H9 (cell line): ENCODE data around the gene SAFB. TPM values are rescaled to one million over a fixed set of nuclear protein-coding genes. Genes with fewer than 3 reads are reported as not detected.

ENCODE experiments used
- DNase-seq: peaks from one replicate; pipeline ENCODE4 v3.0.0-alpha.2; 2017
- H2AFZ ChIP-seq: one replicate; pipeline ENCODE4 v1.6.1; 2013; ENCODE audit warnings: mild to moderate bottlenecking, low read length, control low read depth, moderate library complexity
- H2AK5ac ChIP-seq: 2 replicates; pipeline ENCODE4 v1.6.1; 2013; ENCODE audit warnings: low read length, control low read depth, mixed read lengths; ENCODE audit not compliant: insufficient read length
- H2BK120ac ChIP-seq: one replicate; pipeline ENCODE4 v1.6.1; 2013; ENCODE audit warnings: low read depth, mild to moderate bottlenecking, low read length, control low read depth, inconsistent platforms; ENCODE audit not compliant: poor library complexity, severe bottlenecking
- H2BK12ac ChIP-seq: 2 replicates; pipeline ENCODE4 v1.6.1; 2013; ENCODE audit warnings: low read length, control low read depth, mixed read lengths, low read depth; ENCODE audit not compliant: insufficient read length
- H2BK15ac ChIP-seq: 2 replicates; pipeline ENCODE4 v1.6.1; 2013; ENCODE audit warnings: low read depth, low read length, control low read depth
- H2BK20ac ChIP-seq: one replicate; pipeline ENCODE4 v1.6.1; 2013; ENCODE audit warnings: low read depth, mild to moderate bottlenecking, low read length, control low read depth, inconsistent platforms; ENCODE audit not compliant: poor library complexity, severe bottlenecking
- H2BK5ac ChIP-seq: 2 replicates; pipeline ENCODE4 v1.6.1; 2013; ENCODE audit warnings: low read length, control low read depth, mixed read lengths; ENCODE audit not compliant: insufficient read length
- H3K14ac ChIP-seq: 2 replicates; pipeline ENCODE4 v1.6.1; 2013; ENCODE audit warnings: low read length, control low read depth; ENCODE audit not compliant: insufficient read depth
- H3K18ac ChIP-seq: 2 replicates; pipeline ENCODE4 v1.6.1; 2013; ENCODE audit warnings: low read depth, mild to moderate bottlenecking, mixed read lengths, low read length, control low read depth; ENCODE audit not compliant: insufficient read length
- H3K23ac ChIP-seq: 2 replicates; pipeline ENCODE4 v1.6.1; 2013; ENCODE audit warnings: low read length, control low read depth, mixed read lengths, low read depth; ENCODE audit not compliant: insufficient read length
- H3K23me2 ChIP-seq: 2 replicates; pipeline ENCODE4 v1.6.1; 2013; ENCODE audit warnings: low read depth, mild to moderate bottlenecking, mixed read lengths, low read length, control low read depth; ENCODE audit not compliant: insufficient read length, poor library complexity, severe bottlenecking
- H3K27ac ChIP-seq: 2 replicates; pipeline ENCODE4 v1.5.1; 2013; ENCODE audit warnings: low read length, control low read depth, mixed read lengths, low read depth; ENCODE audit not compliant: insufficient read length
- H3K27me3 ChIP-seq: 2 replicates; pipeline ENCODE4 v1.6.1; 2013; ENCODE audit warnings: low read length, control low read depth, inconsistent platforms; ENCODE audit not compliant: insufficient read depth
- H3K4ac ChIP-seq: 2 replicates; pipeline ENCODE4 v1.6.1; 2013; ENCODE audit warnings: low read depth, mild to moderate bottlenecking, control low read depth, inconsistent platforms, low read length, moderate library complexity
- H3K4me1 ChIP-seq: 2 replicates; pipeline ENCODE4 v1.6.1; 2013; ENCODE audit warnings: low read length, control low read depth, inconsistent platforms; ENCODE audit not compliant: insufficient read depth
- H3K4me2 ChIP-seq: 2 replicates; pipeline ENCODE4 v1.6.1; 2013; ENCODE audit warnings: low read length, control low read depth, mixed read lengths; ENCODE audit not compliant: insufficient read length, insufficient read depth
- H3K56ac ChIP-seq: 2 replicates; pipeline ENCODE4 v1.6.1; 2013; ENCODE audit warnings: low read depth, mild to moderate bottlenecking, mixed read lengths, low read length, control low read depth; ENCODE audit not compliant: insufficient read length
- H3K79me1 ChIP-seq: 2 replicates; pipeline ENCODE4 v1.6.1; 2013; ENCODE audit warnings: low read depth, mild to moderate bottlenecking, moderate library complexity, low read length, control low read depth, inconsistent platforms; ENCODE audit not compliant: insufficient read depth, poor library complexity, severe bottlenecking
- H3K79me2 ChIP-seq: 2 replicates; pipeline ENCODE4 v1.6.1; 2013; ENCODE audit warnings: low read length, control low read depth, inconsistent platforms; ENCODE audit not compliant: insufficient read depth
- H3K9ac ChIP-seq: 2 replicates; pipeline ENCODE4 v1.6.1; 2013; ENCODE audit warnings: low read length, control low read depth, mixed read lengths; ENCODE audit not compliant: insufficient read length; ENCODE audit errors: extremely low read depth
- H3K9me3 ChIP-seq: one replicate; pipeline ENCODE4 v1.6.1; 2013; ENCODE audit warnings: low read depth, low read length, inconsistent platforms; ENCODE audit not compliant: control insufficient read depth
- H3T11ph ChIP-seq: one replicate; pipeline ENCODE4 v1.6.1; 2013; ENCODE audit warnings: mild to moderate bottlenecking, low read length, control low read depth, inconsistent platforms
- H4K20me1 ChIP-seq: one replicate; pipeline ENCODE4 v1.6.1; 2013; ENCODE audit not compliant: control insufficient read depth, insufficient read length, insufficient read depth
- H4K5ac ChIP-seq: 2 replicates; pipeline ENCODE4 v1.6.1; 2013; ENCODE audit warnings: low read depth, mild to moderate bottlenecking, mixed read lengths, low read length, control low read depth; ENCODE audit not compliant: insufficient read length
- H4K8ac ChIP-seq: replicated peaks from 2 replicates; pipeline ENCODE4 v1.6.1; 2013; ENCODE audit warnings: low read length, control low read depth, mixed read lengths, low read depth; ENCODE audit not compliant: insufficient read length
- H4K91ac ChIP-seq: 2 replicates; pipeline ENCODE4 v1.6.1; 2013; ENCODE audit warnings: low read depth, mild to moderate bottlenecking, moderate library complexity, mixed read lengths, low read length, control low read depth; ENCODE audit not compliant: insufficient read length
- H3K27ac Mint-ChIP-seq, 3 experiments: 2 replicates in 2 of 3; 3 replicates in 1 of 3; pipeline ENCODE4 v1.8.0; 2020 to 2021; ENCODE audit warnings: mixed read lengths in 3 of 3, mild to moderate bottlenecking in 1 of 3, moderate library complexity in 1 of 3
- H3K27me3 Mint-ChIP-seq: 2 replicates; pipeline ENCODE4 v1.8.0; 2021; ENCODE audit warnings: low read depth, mild to moderate bottlenecking, moderate library complexity, mixed read lengths
- H3K36me3 Mint-ChIP-seq, 3 experiments: 2 replicates in 2 of 3; 3 replicates in 1 of 3; pipeline ENCODE4 v1.8.0; 2020 to 2021; ENCODE audit warnings: low read depth in 3 of 3, mixed read lengths in 3 of 3; ENCODE audit not compliant: insufficient read depth in 1 of 3
- H3K4me1 Mint-ChIP-seq, 2 experiments: 2 replicates each; pipeline ENCODE4 v1.8.0; 2020; ENCODE audit warnings: mixed read lengths in 2 of 2
- H3K4me3 Mint-ChIP-seq, 2 experiments: 2 replicates in 1 of 2; 3 replicates in 1 of 2; pipeline ENCODE4 v1.8.0; 2020 to 2021; ENCODE audit warnings: mild to moderate bottlenecking in 2 of 2, mixed read lengths in 2 of 2, moderate library complexity in 1 of 2
- H3K9me3 Mint-ChIP-seq, 2 experiments: 2 replicates in 1 of 2; 3 replicates in 1 of 2; pipeline ENCODE4 v1.8.0; 2020; ENCODE audit warnings: mild to moderate bottlenecking in 2 of 2, mixed read lengths in 2 of 2, moderate library complexity in 1 of 2
- CTCF ChIP-seq: fragments of 200-600 bp; sonication (generic); conservative IDR thresholded peaks from 3 replicates; pipeline ENCODE4 v1.8.0; 2021; ENCODE audit warnings: antibody characterized with exemption, mild to moderate bottlenecking
- WGBS: extraction: QIAGEN DNeasy Blood & Tissue Kit; methylation state at CpG from one replicate; pipeline ENCODE4 v1.1.7; 2013; ENCODE audit warnings: missing lambda C conversion rate, low lambda C conversion rate, mixed read lengths; ENCODE audit not compliant: insufficient read length; ENCODE audit errors: extremely low coverage; 5-methylcytosine and 5-hydroxymethylcytosine counted together
- total RNA-seq: library from RNA; stranded (reverse); gene quantifications from 2 replicates; pipeline ENCODE4 v1.2.1, GENCODE V29; 2021

The SAFB gene
- total RNA-seq, 1 experiment from 2014 or later: 110 TPM

- peak overlapping the region in 2 of 3 experiments; percentile 12 to 60; a peak in 2 of 7 replicates for H3K27ac Mint-ChIP-seq
These were observed 4.6 kb downstream of the SAFB start for GRCh38 chr19:5627395-5627904.

More at GRCh38 chr19:5627395-5627904, 4.6 kb downstream of the SAFB start:
- WGBS: no CpG with 5 or more reads among the region's 6 CpGs
- Histone ChIP-seq H3K4me2 (no peak overlapping the region), H3K79me2 (peaks cover 68% of the 10 kb centered on the region), H3K79me1 (peaks cover 21% of the 10 kb centered on the region), H3T11ph (no peak overlapping the region), H3K27ac (no peak overlapping the region), H3K9me3 (no peaks in the 10 kb centered on the region), H3K4ac (no peak overlapping the region), H3K23me2 (peaks cover 9% of the 10 kb centered on the region), H2BK15ac (no peak overlapping the region), H3K23ac (no peak overlapping the region), H3K4me1 (no peaks in the 10 kb centered on the region), H3K56ac (no peak overlapping the region), H4K20me1 (no peaks in the 10 kb centered on the region), H2AK5ac (no peak overlapping the region), H2BK12ac (no peak overlapping the region), H3K14ac (no peak overlapping the region), H4K5ac (no peak overlapping the region), H4K8ac (no peak overlapping the region), H3K9ac (no peak overlapping the region), H2BK20ac (no peak overlapping the region), H2BK5ac (no peak overlapping the region), H4K91ac (no peak overlapping the region), H2AFZ (no peak overlapping the region), H3K18ac (no peak overlapping the region), H3K27me3 (no peaks in the 10 kb centered on the region), H2BK120ac (no peak overlapping the region)
- peaks cover 27 to 33% of the 10 kb centered on the region in 2 experiments for H3K4me1 Mint-ChIP-seq
- peaks cover 4% of the 10 kb centered on the region; the same call in 1 of the 2 replicates for H3K27me3 Mint-ChIP-seq
- TF ChIP-seq CTCF: no peak
- H3K4me3 Mint-ChIP-seq: no peak overlapping the region; a peak in 1 of 5 replicates
- peaks cover 0 to 3% of the 10 kb centered on the region in 2 experiments; a peak in 2 of 5 replicates for H3K9me3 Mint-ChIP-seq
- DNase-seq: peak; percentile 31
- H3K36me3 Mint-ChIP-seq: peaks cover 36 to 82% (median 68%) of the 10 kb centered on the region in 3 experiments
